ENCODE data around the gene C2CD3. TPM values are rescaled to one million over a fixed set of nuclear protein-coding genes. Genes with fewer than 3 reads are reported as not detected.

Gene C2CD3
- total and polyA plus RNA-seq, 4 donors, result 18.7 to 23.4 (median 22.4) TPM

DNA sequence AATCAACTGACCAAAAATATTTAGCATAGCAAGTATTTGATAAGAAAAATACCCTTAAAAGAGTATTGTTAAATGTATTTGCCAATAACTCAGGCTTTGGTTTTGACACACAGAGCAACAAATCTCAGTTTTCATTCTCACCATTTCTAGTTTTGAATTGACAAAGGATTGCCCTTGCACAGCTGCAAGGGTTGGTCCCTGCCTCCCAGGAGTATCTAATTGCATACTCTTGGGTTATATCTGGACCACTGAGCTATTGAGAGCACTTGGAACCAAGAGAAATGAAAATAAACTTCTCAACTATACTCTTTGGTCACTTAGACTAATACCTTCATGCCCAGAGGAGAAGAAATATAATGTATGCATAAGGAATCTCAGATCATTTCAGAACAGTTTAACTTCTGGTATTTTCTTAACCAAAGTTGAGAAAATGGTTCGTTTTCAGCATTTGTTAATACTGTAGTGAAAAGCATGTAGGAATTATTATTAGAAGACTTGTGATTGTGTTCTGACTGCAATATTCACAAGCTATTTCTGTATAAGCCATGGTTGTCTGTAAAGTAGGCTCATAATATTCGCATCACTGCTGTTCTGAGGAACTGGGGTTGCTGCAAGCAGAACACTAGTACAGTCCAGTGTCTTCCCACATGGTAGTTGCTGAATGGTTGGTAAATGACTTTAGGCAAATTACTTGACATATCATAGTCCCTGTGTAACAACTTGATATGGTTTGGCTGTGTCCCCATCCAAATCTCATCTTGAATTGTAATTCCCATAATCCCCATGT lies 7.9 kb downstream of the C2CD3 start:
- Histone ChIP-seq H3K36me3 (ENCODE audit: control insufficient read depth, insufficient read depth, low read length) (peaks cover 13% of the 10 kb centered on the region), H3K27me3 (ENCODE audit: control insufficient read depth, insufficient read depth, low read length) (no peaks in the 10 kb centered on the region), H3K27ac (ENCODE audit: low read depth, low read length) (no peak overlapping the region), H3K9me3 (ENCODE audit: control insufficient read depth, insufficient read depth, low read length) (no peaks in the 10 kb centered on the region), H3K4me1 (ENCODE audit: control insufficient read depth, insufficient read depth, low read length) (no peaks in the 10 kb centered on the region), H3K4me3 (ENCODE audit: low read depth, low read length) (no peak overlapping the region)
- WGBS (ENCODE audit: insufficient coverage), result 94% methylated on average over 2 of the region's 2 CpGs
- no peak for DNase-seq (ENCODE audit: low read depth in 4 of 6, low spot score in 6 of 6)

DNA sequence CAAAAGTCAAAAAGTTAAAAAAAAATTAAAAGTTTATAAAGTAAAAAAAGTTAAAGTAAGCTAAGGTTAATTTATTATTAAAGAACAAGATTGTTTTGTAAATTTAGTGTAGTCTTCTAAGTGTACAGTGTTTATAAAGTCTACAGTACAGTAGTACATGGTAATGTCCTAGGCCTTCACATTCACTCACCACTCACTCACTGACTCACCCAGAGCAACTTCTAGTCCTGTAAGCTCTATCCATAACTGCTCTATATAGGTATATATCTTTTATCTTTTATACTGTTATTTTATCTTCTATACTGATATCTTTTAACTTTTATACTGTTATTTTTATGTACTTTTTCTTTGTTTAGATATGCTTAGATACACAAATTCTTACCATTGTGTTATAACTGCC lies 11.2 kb downstream of the C2CD3 start:
- no peak overlapping the region for H3K4me3 ChIP-seq (ENCODE audit: low read depth, low read length)

DNA sequence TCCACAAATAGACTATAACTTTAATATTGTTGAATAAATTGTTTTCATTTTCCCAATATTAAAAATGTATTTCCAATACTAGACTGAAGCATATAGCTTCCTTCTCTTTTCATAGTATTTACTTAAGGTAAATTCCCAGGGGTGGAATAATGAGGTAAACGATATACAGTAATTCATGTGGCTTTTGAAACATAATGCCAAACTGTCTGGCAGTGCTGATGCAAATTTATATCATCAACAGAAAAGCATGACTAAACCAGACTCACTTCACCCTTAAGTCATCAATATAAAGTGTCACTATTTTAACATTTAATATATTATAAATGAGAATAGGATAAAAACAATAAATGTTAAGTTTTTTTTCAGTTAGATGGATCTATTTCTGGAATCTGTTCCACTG lies 13.6 kb downstream of the C2CD3 start:
- no CpG with 5 or more reads among the region's 1 CpG for WGBS (ENCODE audit: insufficient coverage)

More for the DNA sequence above, 11.2 kb downstream of the C2CD3 start:
- H3K4me1 ChIP-seq (ENCODE audit: control insufficient read depth, insufficient read depth, low read length), result no peaks in the 10 kb centered on the region
- H3K36me3 ChIP-seq (ENCODE audit: control insufficient read depth, insufficient read depth, low read length), result peaks cover 12% of the 10 kb centered on the region
- no peaks in the 10 kb centered on the region for H3K9me3 ChIP-seq (ENCODE audit: control insufficient read depth, insufficient read depth, low read length)
- H3K27me3 ChIP-seq (ENCODE audit: control insufficient read depth, insufficient read depth, low read length), result no peaks in the 10 kb centered on the region
- DNase-seq (ENCODE audit: low read depth in 4 of 6, low spot score in 6 of 6), result no peak
- H3K27ac ChIP-seq (ENCODE audit: low read depth, low read length), result no peak overlapping the region

DNA sequence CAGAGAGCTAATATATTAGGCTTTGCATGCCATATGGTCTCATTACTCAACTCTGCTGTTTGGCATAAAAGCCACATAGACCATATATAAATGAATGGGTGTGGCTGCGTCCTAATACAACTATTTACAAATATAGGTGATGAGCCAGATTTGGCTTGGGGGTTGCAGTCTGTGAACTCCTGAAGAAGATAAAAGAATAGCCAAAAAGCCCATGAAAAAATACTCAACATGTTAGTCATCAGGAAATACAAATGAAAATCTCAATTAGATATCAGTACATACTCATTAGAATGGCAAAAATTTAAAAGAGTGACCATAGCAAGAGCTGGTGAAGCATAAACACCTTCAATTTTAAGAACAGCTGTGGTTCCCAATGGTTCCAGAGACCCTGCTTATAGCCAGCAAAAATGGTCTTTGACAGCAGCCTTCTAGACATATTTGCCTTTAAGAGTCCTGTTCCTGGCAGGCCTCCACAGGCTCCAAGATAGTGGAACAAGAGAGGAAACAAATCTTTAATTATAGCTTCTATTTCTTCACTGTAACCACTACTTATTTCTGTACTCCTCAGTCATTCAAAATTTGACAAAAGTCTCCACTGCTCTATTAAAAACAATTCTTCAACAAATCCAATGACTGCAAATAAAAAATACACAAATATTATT lies 16.1 kb downstream of the C2CD3 start:
- Histone ChIP-seq H3K9me3 (ENCODE audit: control insufficient read depth, insufficient read depth, low read length) (no peaks in the 10 kb centered on the region), H3K4me3 (ENCODE audit: low read depth, low read length) (no peak overlapping the region), H3K36me3 (ENCODE audit: control insufficient read depth, insufficient read depth, low read length) (peaks cover 8% of the 10 kb centered on the region), H3K27me3 (ENCODE audit: control insufficient read depth, insufficient read depth, low read length) (no peaks in the 10 kb centered on the region), H3K27ac (ENCODE audit: low read depth, low read length) (no peak overlapping the region), H3K4me1 (ENCODE audit: control insufficient read depth, insufficient read depth, low read length) (no peaks in the 10 kb centered on the region)
- peak in 1 of 6 donors; percentile 29 for DNase-seq (ENCODE audit: low read depth in 4 of 6, low spot score in 6 of 6)
- WGBS (ENCODE audit: insufficient coverage), result no CpG with 5 or more reads among the region's 1 CpG

More for the DNA sequence above, 13.6 kb downstream of the C2CD3 start:
- no peak overlapping the region for H3K27ac ChIP-seq (ENCODE audit: low read depth, low read length)
- no peaks in the 10 kb centered on the region for H3K4me1 ChIP-seq (ENCODE audit: control insufficient read depth, insufficient read depth, low read length)
- no peak overlapping the region for H3K4me3 ChIP-seq (ENCODE audit: low read depth, low read length)
- H3K36me3 ChIP-seq (ENCODE audit: control insufficient read depth, insufficient read depth, low read length), result peaks cover 8% of the 10 kb centered on the region
- DNase-seq (ENCODE audit: low read depth in 4 of 6, low spot score in 6 of 6), result no peak
- H3K9me3 ChIP-seq (ENCODE audit: control insufficient read depth, insufficient read depth, low read length), result no peaks in the 10 kb centered on the region
- H3K27me3 ChIP-seq (ENCODE audit: control insufficient read depth, insufficient read depth, low read length), result no peaks in the 10 kb centered on the region

DNA sequence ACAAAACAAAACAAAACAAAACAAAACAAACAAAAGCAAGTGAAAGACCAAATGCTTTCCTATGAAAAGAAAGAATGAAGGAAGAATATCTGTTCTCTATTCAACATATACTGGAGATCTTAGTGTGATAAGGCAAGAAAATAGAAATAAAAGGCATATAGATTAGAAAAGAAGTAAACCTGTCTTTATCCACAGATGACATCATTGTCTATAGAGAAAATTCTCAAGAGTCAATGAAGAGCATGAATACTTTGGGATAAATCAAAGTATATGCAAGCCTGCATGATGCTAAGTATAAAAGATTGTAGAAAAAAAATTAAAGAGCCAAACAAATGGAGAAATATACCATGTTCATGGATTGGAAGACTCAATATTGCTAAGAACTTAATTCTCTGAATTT lies 17.6 kb downstream of the C2CD3 start:
- DNase-seq (ENCODE audit: low read depth in 4 of 6, low spot score in 6 of 6), result no peak
- no peaks in the 10 kb centered on the region for H3K4me1 ChIP-seq (ENCODE audit: control insufficient read depth, insufficient read depth, low read length)
- peaks cover 8% of the 10 kb centered on the region for H3K36me3 ChIP-seq (ENCODE audit: control insufficient read depth, insufficient read depth, low read length)
- no peak overlapping the region for H3K27ac ChIP-seq (ENCODE audit: low read depth, low read length)
- no peaks in the 10 kb centered on the region for H3K9me3 ChIP-seq (ENCODE audit: control insufficient read depth, insufficient read depth, low read length)
- H3K27me3 ChIP-seq (ENCODE audit: control insufficient read depth, insufficient read depth, low read length), result no peaks in the 10 kb centered on the region
- H3K4me3 ChIP-seq (ENCODE audit: low read depth, low read length), result no peak overlapping the region

DNA sequence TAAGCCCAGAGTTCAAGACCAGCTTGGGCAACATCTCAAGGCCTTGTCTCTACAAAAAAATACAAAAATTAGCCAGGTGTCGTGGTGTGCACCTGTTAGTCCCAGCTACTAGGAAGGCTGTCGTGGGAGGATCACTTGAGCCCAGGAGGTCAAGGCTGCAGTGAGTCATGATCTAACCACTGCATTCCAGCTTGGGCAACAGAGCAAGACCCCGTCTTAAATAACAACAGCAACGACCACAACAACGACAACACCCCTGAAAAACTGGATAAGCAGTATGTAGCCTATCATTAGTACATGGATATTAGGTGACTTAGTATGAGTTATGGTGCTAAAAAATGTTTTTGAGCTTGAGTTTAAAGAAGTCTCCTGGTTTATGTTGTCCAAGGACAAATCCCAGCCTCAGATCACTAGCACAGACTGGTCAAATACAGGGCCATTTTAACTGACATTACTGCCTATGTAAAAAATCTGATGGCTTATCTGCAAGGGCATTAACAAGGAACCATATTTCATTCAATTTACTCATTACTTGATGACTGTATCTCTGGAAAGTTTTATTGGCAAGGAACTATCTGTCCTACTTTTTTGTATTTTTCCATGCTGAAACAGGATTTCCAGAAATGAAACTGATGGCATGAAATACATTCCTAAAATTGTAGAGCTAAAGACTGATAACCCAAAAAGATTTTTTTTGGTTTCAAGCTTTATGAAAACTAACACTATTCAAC lies 23.4 kb downstream of the C2CD3 start:
- no peak for DNase-seq (ENCODE audit: low read depth in 4 of 6, low spot score in 6 of 6)
- H3K27ac ChIP-seq (ENCODE audit: low read depth, low read length), result no peak overlapping the region
- WGBS (ENCODE audit: insufficient coverage), result 96% methylated on average over 4 of the region's 5 CpGs
- H3K27me3 ChIP-seq (ENCODE audit: control insufficient read depth, insufficient read depth, low read length), result no peaks in the 10 kb centered on the region
- H3K4me1 ChIP-seq (ENCODE audit: control insufficient read depth, insufficient read depth, low read length), result no peaks in the 10 kb centered on the region
- no peaks in the 10 kb centered on the region for H3K9me3 ChIP-seq (ENCODE audit: control insufficient read depth, insufficient read depth, low read length)
- H3K4me3 ChIP-seq (ENCODE audit: low read depth, low read length), result no peak overlapping the region
- H3K36me3 ChIP-seq (ENCODE audit: control insufficient read depth, insufficient read depth, low read length), result no peaks in the 10 kb centered on the region

DNA sequence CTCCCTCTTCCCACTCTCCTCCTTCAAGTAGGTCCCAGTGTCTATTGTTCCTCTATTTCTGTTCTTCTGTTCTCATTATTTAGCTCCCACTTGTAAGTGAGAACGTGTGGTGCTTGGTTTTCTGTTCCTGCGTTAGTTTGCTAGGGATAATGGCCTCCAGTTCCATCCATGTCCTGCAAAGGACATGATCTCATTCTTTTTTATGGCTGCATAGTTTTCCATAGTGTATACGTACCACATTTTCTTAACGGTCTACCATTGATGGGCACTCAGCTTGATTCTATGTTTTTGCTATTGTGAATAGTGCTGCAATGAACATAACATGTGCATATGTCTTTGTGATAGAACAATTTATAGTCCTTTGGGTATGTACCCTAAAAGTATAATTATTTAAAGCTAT lies 26.2 kb downstream of the C2CD3 start:
- Histone ChIP-seq H3K27me3 (ENCODE audit: control insufficient read depth, insufficient read depth, low read length) (no peaks in the 10 kb centered on the region), H3K27ac (ENCODE audit: low read depth, low read length) (no peak overlapping the region), H3K36me3 (ENCODE audit: control insufficient read depth, insufficient read depth, low read length) (no peaks in the 10 kb centered on the region), H3K4me1 (ENCODE audit: control insufficient read depth, insufficient read depth, low read length) (no peaks in the 10 kb centered on the region), H3K9me3 (ENCODE audit: control insufficient read depth, insufficient read depth, low read length) (no peaks in the 10 kb centered on the region), H3K4me3 (ENCODE audit: low read depth, low read length) (no peak overlapping the region)
- WGBS (ENCODE audit: insufficient coverage), result 100% methylated on average over 2 of the region's 4 CpGs
- DNase-seq (ENCODE audit: low read depth in 4 of 6, low spot score in 6 of 6), result no peak

DNA sequence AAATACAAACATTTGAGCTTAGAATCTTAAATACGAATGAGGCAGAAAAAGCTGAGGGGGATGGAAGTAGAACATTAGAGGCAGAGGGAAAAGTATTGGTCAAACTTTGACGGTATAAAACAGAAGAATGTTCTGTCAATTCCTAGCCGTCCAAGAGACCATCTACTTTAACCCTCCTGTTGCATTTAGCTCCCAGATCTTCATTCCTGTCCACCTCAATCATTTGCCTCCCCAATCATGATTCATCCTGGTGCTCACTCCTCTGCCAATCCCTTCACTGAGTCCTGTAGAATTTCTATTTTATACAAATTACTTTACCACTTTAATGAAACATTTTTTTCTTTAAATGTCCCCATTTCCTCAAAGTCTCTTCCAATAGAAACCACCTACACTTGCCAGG lies 28.2 kb downstream of the C2CD3 start:
- H3K9me3 ChIP-seq (ENCODE audit: control insufficient read depth, insufficient read depth, low read length), result no peaks in the 10 kb centered on the region
- no peaks in the 10 kb centered on the region for H3K4me1 ChIP-seq (ENCODE audit: control insufficient read depth, insufficient read depth, low read length)
- no peak overlapping the region for H3K4me3 ChIP-seq (ENCODE audit: low read depth, low read length)
- H3K27ac ChIP-seq (ENCODE audit: low read depth, low read length), result no peak overlapping the region
- peaks cover 1% of the 10 kb centered on the region for H3K36me3 ChIP-seq (ENCODE audit: control insufficient read depth, insufficient read depth, low read length)
- H3K27me3 ChIP-seq (ENCODE audit: control insufficient read depth, insufficient read depth, low read length), result no peaks in the 10 kb centered on the region
- no peak for DNase-seq (ENCODE audit: low read depth in 4 of 6, low spot score in 6 of 6)
- WGBS (ENCODE audit: insufficient coverage), result 88% methylated on average over 2 of the region's 3 CpGs

DNA sequence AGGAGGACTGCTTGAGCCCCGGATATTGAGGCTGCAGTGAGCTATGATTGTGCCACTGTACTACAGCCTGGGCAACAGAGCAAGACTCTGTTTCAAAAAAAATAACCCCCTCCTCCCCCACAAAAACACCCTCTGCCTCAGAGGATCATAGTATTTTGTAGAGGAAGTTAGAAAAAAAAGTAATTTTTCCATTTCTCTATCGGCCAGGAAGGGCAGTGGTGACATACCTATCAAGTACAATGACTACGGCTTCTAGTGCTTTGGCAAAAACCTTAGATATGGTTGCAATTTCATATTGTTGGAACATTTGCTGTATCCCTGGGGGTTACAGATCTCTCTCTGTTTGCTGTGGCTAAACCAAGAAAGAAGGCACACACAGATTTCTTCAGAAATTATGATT lies 28.9 kb downstream of the C2CD3 start:
- WGBS (ENCODE audit: insufficient coverage), result no CpG with 5 or more reads among the region's 3 CpGs
- peaks cover 3% of the 10 kb centered on the region for H3K36me3 ChIP-seq (ENCODE audit: control insufficient read depth, insufficient read depth, low read length)
- no peaks in the 10 kb centered on the region for H3K4me1 ChIP-seq (ENCODE audit: control insufficient read depth, insufficient read depth, low read length)
- no peak overlapping the region for H3K4me3 ChIP-seq (ENCODE audit: low read depth, low read length)
- no peaks in the 10 kb centered on the region for H3K27me3 ChIP-seq (ENCODE audit: control insufficient read depth, insufficient read depth, low read length)
- no peak for DNase-seq (ENCODE audit: low read depth in 4 of 6, low spot score in 6 of 6)
- H3K27ac ChIP-seq (ENCODE audit: low read depth, low read length), result no peak overlapping the region
- H3K9me3 ChIP-seq (ENCODE audit: control insufficient read depth, insufficient read depth, low read length), result no peaks in the 10 kb centered on the region
